ENCODE results near the gene MACROD2. TPM values are rescaled to one million over a fixed set of nuclear protein-coding genes. Genes with fewer than 3 reads are reported as not detected.

Gene MACROD2
- total RNA-seq, 1 experiment from 2014 or later, result 3.7 TPM

- no peaks in the 10 kb centered on the region for H3K27me3 ChIP-seq (ENCODE audit: insufficient read depth, low read length)
- ChIA-PET CTCF (no interaction called here), RAD21 (ENCODE audit: low non-redundant PET in 1 of 2, low total read pairs in 2 of 2, uncharacterized antibody in 2 of 2, unreplicated experiment in 2 of 2) (no interaction called here), POLR2A (no interaction called here)
- no peak overlapping the region for H3K4me2 ChIP-seq (ENCODE audit: low read length)
- no peak overlapping the region for H3K4me3 ChIP-seq (replicated peaks in 1 of 2; ENCODE audit: low read depth in 1 of 2, low read length in 2 of 2)
- no peaks in the 10 kb centered on the region for H3K79me2 ChIP-seq (ENCODE audit: insufficient read depth, low read length)
- TF ChIP-seq CTCF (IDR thresholded peaks at IDR 0.05 in 2 of 3, conservative IDR thresholded peaks at IDR 0.05 in 1 of 3; ENCODE audit: borderline replicate concordance in 1 of 3, insufficient read depth in 1 of 3, low read depth in 2 of 3, low read length in 2 of 3) (no peak), ZNF274 (IDR thresholded peaks at IDR 0.05; ENCODE audit: low read depth, low read length) (no peak), ELF1 (IDR thresholded peaks at IDR 0.05; ENCODE audit: borderline replicate concordance, low read depth) (no peak), FOSL1 (IDR thresholded peaks at IDR 0.05; ENCODE audit: low read depth) (no peak), JUND (IDR thresholded peaks at IDR 0.05) (no peak), CBX3 (IDR thresholded peaks at IDR 0.05; ENCODE audit: low read depth) (no peak), TCF7L2 (IDR thresholded peaks at IDR 0.05; ENCODE audit: borderline replicate concordance, extremely low read depth, insufficient read depth, insufficient read length) (no peak), MAX (IDR thresholded peaks at IDR 0.05) (no peak), EZH2phosphoT487 (IDR thresholded peaks at IDR 0.05; ENCODE audit: borderline replicate concordance) (no peak), ZBTB33 (IDR thresholded peaks at IDR 0.05; ENCODE audit: extremely low read depth, insufficient replicate concordance, low read length) (no peak), SIN3A (IDR thresholded peaks at IDR 0.05; ENCODE audit: low read depth) (no peak), ZFX (IDR thresholded peaks at IDR 0.05) (no peak), YY1 (IDR thresholded peaks at IDR 0.05; ENCODE audit: extremely low read depth, insufficient replicate concordance, low read depth, low read length) (no peak), EGR1 (IDR thresholded peaks at IDR 0.05; ENCODE audit: low read depth) (no peak), CEBPB (IDR thresholded peaks at IDR 0.05; ENCODE audit: low read depth) (no peak)
- H3K27ac ChIP-seq (ENCODE audit: low read depth, low read length), result no peak overlapping the region
- H3K9me3 ChIP-seq (ENCODE audit: control insufficient read depth in 1 of 2, insufficient read depth in 1 of 2, low read depth in 1 of 2, low read length in 2 of 2), result no peaks in the 10 kb centered on the region
- intact Hi-C loops (cut with micrococcal nuclease), result no loop called here
- no peaks in the 10 kb centered on the region for H3K9me2 ChIP-seq (ENCODE audit: insufficient read depth)
- H3K9ac ChIP-seq (ENCODE audit: low read length), result no peak overlapping the region
- no peak for DNase-seq (ENCODE audit: low read depth, low spot score)
- H4K20me1 ChIP-seq (ENCODE audit: insufficient read depth), result no peaks in the 10 kb centered on the region; the same call in 1 of the 2 replicates
- no peak overlapping the region for H2AFZ ChIP-seq (ENCODE audit: low read depth, low read length, poor library complexity, severe bottlenecking)
- no TSS peak for BruUV-seq (replicated peaks)
- H3K4me1 ChIP-seq (ENCODE audit: control insufficient read depth in 1 of 2, insufficient read depth in 2 of 2, low read length in 2 of 2), result no peaks in the 10 kb centered on the region
- no peak for ATAC-seq
- no peaks in the 10 kb centered on the region for H3K36me3 ChIP-seq (ENCODE audit: control insufficient read depth in 1 of 2, insufficient read depth in 2 of 2, low read length in 2 of 2)
Observed at GRCh38 chr20:14375416-14375985, 380.2 kb downstream of the MACROD2 start.

All from HCT116 (cell line).